8988T (cell line): ENCODE measurements around the gene PITPNB.

Source experiments
- DNase-seq: peaks from one replicate; pipeline ENCODE4 v3.0.0; 2011

Gene PITPNB

GRCh38 chr22:27825174-27825573 lies 93.9 kb downstream of the PITPNB start:
- no peak for DNase-seq

GRCh38 chr22:27823221-27823620 lies 95.8 kb downstream of the PITPNB start:
- DNase-seq, result no peak

GRCh38 chr22:27820896-27821866 lies 97.9 kb downstream of the PITPNB start:
- no peak for DNase-seq

- no peak for DNase-seq
Measured at GRCh38 chr22:27816552-27816951, 102.5 kb downstream of the PITPNB start.

- DNase-seq, result no peak
Measured at GRCh38 chr22:27815826-27816530, 103.1 kb downstream of the PITPNB start.

- no peak for DNase-seq
Measured at GRCh38 chr22:27814993-27815392, 104.1 kb downstream of the PITPNB start.

GRCh38 chr22:27811778-27812177 lies 107.3 kb downstream of the PITPNB start:
- DNase-seq, result no peak

GRCh38 chr22:27810609-27811151 lies 108.4 kb downstream of the PITPNB start:
- DNase-seq, result no peak

- no peak for DNase-seq
Measured at GRCh38 chr22:27809700-27810608, 109.1 kb downstream of the PITPNB start.

GRCh38 chr22:27809226-27809603 lies 109.8 kb downstream of the PITPNB start:
- DNase-seq, result no peak

- DNase-seq, result no peak
Measured at GRCh38 chr22:27808451-27809225, 110.4 kb downstream of the PITPNB start.

- no peak for DNase-seq
Measured at GRCh38 chr22:27805841-27806240, 113.2 kb downstream of the PITPNB start.

- peak; percentile 71 for DNase-seq
Measured at GRCh38 chr22:27804470-27805297, 114.4 kb downstream of the PITPNB start.

GRCh38 chr22:27803841-27804415 lies 115.1 kb downstream of the PITPNB start:
- no peak for DNase-seq

GRCh38 chr22:27802346-27803073 lies 116.5 kb downstream of the PITPNB start:
- DNase-seq, result no peak
